ENCODE results near the gene NOPCHAP1. TPM values are rescaled to one million over a fixed set of nuclear protein-coding genes. Genes with fewer than 3 reads are reported as not detected.

The NOPCHAP1 gene
- total RNA-seq, 6 experiments from 2014 or later: 13.7 to 16.1 (median 14.0) TPM

DNA sequence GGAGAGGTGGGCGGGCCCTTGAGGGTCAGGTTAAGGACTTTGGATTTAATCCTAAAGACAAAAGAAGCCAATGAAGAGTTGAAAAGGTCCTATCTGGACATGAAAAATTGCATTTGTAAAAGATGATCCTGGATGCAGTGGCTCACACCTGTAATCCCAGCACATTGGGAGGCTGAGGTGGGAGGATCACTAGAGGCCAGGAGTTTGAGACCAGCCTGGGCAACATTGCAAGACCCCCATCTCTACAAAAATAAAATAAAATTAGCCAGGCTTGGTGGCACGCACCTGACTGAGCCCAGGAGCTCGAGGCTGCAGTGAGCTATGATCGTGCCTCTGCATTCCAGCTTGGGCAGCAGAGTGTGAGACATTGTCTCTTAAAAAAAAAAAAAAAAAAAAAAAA is 25.7 kb upstream of the NOPCHAP1 start:
- Mint-ChIP-seq H3K27me3 (ENCODE audit: insufficient read depth) (peaks cover 20% of the 10 kb centered on the region), H3K4me3 (no peak overlapping the region), H3K9me3 (no peaks in the 10 kb centered on the region), H3K27ac (no peak overlapping the region), H3K4me1 (ENCODE audit: low read depth) (peaks cover 30% of the 10 kb centered on the region), H3K36me3 (ENCODE audit: low read depth) (no peaks in the 10 kb centered on the region)
- TF ChIP-seq, protein P1, sequence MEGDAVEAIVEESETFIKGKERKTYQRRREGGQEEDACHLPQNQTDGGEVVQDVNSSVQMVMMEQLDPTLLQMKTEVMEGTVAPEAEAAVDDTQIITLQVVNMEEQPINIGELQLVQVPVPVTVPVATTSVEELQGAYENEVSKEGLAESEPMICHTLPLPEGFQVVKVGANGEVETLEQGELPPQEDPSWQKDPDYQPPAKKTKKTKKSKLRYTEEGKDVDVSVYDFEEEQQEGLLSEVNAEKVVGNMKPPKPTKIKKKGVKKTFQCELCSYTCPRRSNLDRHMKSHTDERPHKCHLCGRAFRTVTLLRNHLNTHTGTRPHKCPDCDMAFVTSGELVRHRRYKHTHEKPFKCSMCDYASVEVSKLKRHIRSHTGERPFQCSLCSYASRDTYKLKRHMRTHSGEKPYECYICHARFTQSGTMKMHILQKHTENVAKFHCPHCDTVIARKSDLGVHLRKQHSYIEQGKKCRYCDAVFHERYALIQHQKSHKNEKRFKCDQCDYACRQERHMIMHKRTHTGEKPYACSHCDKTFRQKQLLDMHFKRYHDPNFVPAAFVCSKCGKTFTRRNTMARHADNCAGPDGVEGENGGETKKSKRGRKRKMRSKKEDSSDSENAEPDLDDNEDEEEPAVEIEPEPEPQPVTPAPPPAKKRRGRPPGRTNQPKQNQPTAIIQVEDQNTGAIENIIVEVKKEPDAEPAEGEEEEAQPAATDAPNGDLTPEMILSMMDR (IDR thresholded peaks at IDR 0.05): no peak
- no peak for DNase-seq

DNA sequence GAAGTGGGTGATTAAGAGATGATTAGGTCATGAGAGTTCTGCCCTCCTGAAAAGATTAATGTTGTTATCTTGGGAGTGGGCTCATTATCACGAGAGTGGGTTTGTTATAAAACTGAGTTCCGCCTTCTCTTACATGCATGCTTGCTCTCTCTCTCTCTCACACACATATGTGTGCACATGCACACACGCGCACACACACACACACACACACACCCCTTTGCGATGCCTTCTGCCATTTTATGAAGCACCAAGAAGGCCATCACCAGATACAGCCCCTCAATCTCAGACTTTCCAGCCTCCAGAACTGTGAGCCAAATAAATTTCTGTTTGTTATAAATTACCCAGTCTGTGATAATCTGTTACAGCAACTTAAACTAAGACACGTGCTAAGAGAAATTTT is 22.4 kb upstream of the NOPCHAP1 start:
- TF ChIP-seq, protein P1 (IDR thresholded peaks at IDR 0.05): no peak
- peaks cover 26% of the 10 kb centered on the region for H3K27me3 Mint-ChIP-seq (ENCODE audit: insufficient read depth)
- H3K27ac Mint-ChIP-seq: no peak overlapping the region

DNA sequence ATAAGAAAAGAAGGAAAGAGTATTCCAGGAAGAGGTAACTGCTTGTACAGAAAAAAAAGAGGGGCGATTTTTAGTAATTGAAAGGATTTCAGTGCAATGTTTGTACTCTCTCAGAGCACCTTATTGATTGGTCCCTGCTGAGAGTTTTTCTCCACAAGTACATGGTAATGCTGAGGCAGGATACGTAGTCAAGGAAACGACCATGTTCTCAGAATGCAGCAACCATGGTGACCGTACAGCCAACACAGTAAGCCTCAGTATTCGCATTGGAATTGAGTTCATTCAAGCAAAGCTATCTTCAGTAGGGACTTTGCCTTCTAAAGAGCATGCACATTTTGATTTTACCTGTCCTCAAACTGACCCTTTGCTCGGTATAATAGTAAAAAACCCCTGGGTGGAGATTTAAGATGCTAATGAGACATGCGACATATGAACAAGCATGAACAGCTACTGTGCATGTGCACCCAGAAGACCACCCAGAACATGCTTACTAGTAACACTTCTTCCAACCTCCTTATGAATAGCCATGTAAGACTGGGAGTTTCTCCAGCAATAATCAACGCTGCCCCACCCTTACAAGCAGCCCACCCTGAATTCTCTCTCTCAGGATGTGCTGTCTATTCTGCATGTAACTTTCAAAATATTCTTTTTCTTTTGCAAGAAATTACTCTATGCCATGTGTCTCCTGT is 21.8 kb upstream of the NOPCHAP1 start:
- H3K4me3 Mint-ChIP-seq: no peak overlapping the region
- H3K36me3 Mint-ChIP-seq (ENCODE audit: low read depth): no peaks in the 10 kb centered on the region
- peaks cover 26% of the 10 kb centered on the region for H3K27me3 Mint-ChIP-seq (ENCODE audit: insufficient read depth)
- no peak for DNase-seq
- TF ChIP-seq, protein P1 (IDR thresholded peaks at IDR 0.05): no peak
- H3K9me3 Mint-ChIP-seq: no peaks in the 10 kb centered on the region; the same call in 1 of the 2 replicates
- H3K27ac Mint-ChIP-seq: no peak overlapping the region
- H3K4me1 Mint-ChIP-seq (ENCODE audit: low read depth): peaks cover 11% of the 10 kb centered on the region

More for the DNA sequence above, 22.4 kb upstream of the NOPCHAP1 start:
- no peaks in the 10 kb centered on the region for H3K36me3 Mint-ChIP-seq (ENCODE audit: low read depth)
- no peak for DNase-seq
- H3K9me3 Mint-ChIP-seq: no peaks in the 10 kb centered on the region; the same call in 1 of the 2 replicates
- H3K4me3 Mint-ChIP-seq: no peak overlapping the region
- peaks cover 17% of the 10 kb centered on the region for H3K4me1 Mint-ChIP-seq (ENCODE audit: low read depth)

DNA sequence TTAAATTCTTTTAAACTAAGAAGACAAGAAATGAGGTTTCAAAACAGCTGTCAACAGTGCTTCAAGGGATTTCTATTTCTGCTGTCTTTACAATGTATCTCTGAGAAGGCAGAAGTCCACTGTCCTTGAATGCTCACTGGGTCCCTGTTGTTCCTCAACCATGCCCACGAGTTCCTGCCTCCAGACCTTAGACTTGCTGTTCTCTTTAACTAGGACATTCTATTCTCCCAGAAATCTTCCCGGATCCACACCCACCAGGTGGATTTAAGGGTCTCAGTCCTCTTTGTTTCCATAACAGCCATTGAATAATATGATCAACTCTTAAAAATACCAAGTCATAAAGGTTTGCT is 21.3 kb upstream of the NOPCHAP1 start:
- H3K4me3 Mint-ChIP-seq: no peak overlapping the region
- no peak overlapping the region for H3K27ac Mint-ChIP-seq
- TF ChIP-seq, protein P1 (IDR thresholded peaks at IDR 0.05): no peak
- no peaks in the 10 kb centered on the region; the same call in 1 of the 2 replicates for H3K9me3 Mint-ChIP-seq
- H3K4me1 Mint-ChIP-seq (ENCODE audit: low read depth): peaks cover 6% of the 10 kb centered on the region
- peaks cover 26% of the 10 kb centered on the region for H3K27me3 Mint-ChIP-seq (ENCODE audit: insufficient read depth)
- DNase-seq: no peak
- no peaks in the 10 kb centered on the region for H3K36me3 Mint-ChIP-seq (ENCODE audit: low read depth)

DNA sequence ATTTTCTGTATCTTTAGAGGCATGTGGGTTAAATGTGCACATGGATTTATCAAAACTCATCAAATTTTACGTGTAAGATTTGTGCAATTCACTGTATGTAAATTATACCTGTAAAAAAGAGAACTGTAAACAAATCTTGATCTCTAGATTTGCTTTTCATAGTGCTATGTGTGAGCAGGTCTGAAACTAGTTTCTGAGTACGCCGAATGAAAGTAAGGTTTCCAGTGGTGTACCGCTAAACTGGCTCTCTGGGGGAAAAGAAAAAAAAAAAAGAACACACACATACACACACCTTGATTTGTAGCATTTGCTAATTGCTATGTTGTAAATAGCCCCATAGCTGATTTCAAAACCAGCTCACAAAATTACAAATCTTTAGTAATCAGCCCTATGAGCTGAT is 19.4 kb upstream of the NOPCHAP1 start:
- Mint-ChIP-seq H3K9me3 (no peaks in the 10 kb centered on the region; the same call in 1 of the 2 replicates), H3K4me1 (ENCODE audit: low read depth) (peaks cover 7% of the 10 kb centered on the region), H3K36me3 (ENCODE audit: low read depth) (no peaks in the 10 kb centered on the region), H3K4me3 (no peak overlapping the region), H3K27me3 (ENCODE audit: insufficient read depth) (peaks cover 26% of the 10 kb centered on the region), H3K27ac (no peak overlapping the region)
- no peak for DNase-seq
- TF ChIP-seq, protein P1 (IDR thresholded peaks at IDR 0.05): no peak
